Kidney (tissue), 14 donors: ENCODE results near the gene FPR3. TPM values are rescaled to one million over a fixed set of nuclear protein-coding genes. Genes with fewer than 3 reads are reported as not detected.

Experiments used
- DNase-seq, 5 donors: peaks; one replicate each; pipeline ENCODE4 v3.0.0-alpha.2; 2013 to 2020
- FAIRE-seq: peaks from 2 replicates; lab custom pipeline; 2012; peaks lifted over from hg19 to GRCh38; lab: Jason Lieb, UNC
- H3K27ac ChIP-seq, 2 donors: one replicate each; pipeline ENCODE4 v1.7.0; 2013; ENCODE audit warnings: low read depth in 2 of 2, low read length in 2 of 2, inconsistent platforms in 1 of 2
- H3K27me3 ChIP-seq: one replicate; pipeline ENCODE4 v1.7.1; 2013; ENCODE audit warnings: low read length, inconsistent platforms; ENCODE audit not compliant: control insufficient read depth, insufficient read depth
- H3K36me3 ChIP-seq, 3 donors: one replicate each; pipeline versions ENCODE4 v1.7.0 to v1.7.1; 2013; ENCODE audit warnings: low read length in 3 of 3, control low read depth in 1 of 3, inconsistent platforms in 1 of 3; ENCODE audit not compliant: insufficient read depth in 3 of 3, control insufficient read depth in 2 of 3
- H3K4me1 ChIP-seq, 3 donors: one replicate each; pipeline versions ENCODE4 v1.7.0 to v1.7.1; 2013; ENCODE audit warnings: low read length in 3 of 3, inconsistent platforms in 1 of 3, low read depth in 1 of 3; ENCODE audit not compliant: control insufficient read depth in 2 of 3, insufficient read depth in 2 of 3
- H3K4me3 ChIP-seq, 3 donors: one replicate each; pipeline versions ENCODE4 v1.7.0 to v1.8.1; 2013; ENCODE audit warnings: low read length in 3 of 3, control low read depth in 1 of 3, inconsistent platforms in 1 of 3
- H3K9ac ChIP-seq, 3 donors: one replicate each; pipeline versions ENCODE4 v1.7.0 to v1.7.1; 2013; ENCODE audit warnings: low read length in 3 of 3, control low read depth in 1 of 3, inconsistent platforms in 1 of 3
- H3K9me3 ChIP-seq, 3 donors: one replicate each; pipeline versions ENCODE4 v1.7.0 to v1.7.1; 2013; ENCODE audit warnings: low read length in 3 of 3, control low read depth in 1 of 3, inconsistent platforms in 1 of 3; ENCODE audit not compliant: control insufficient read depth in 2 of 3, insufficient read depth in 1 of 3
- CTCF ChIP-seq: IDR thresholded peaks from 3 replicates; pipeline ENCODE4 v1.5.1; 2012; ENCODE audit warnings: mild to moderate bottlenecking, moderate library complexity, borderline replicate concordance; ENCODE audit not compliant: insufficient read depth; ENCODE audit errors: extremely low read depth
- intact Hi-C: fragments of 100-400 bp; cut with DNase I; formaldehyde crosslinking; loops from one replicate; pipeline ENCODE4 v1.11.1; 2022
- polyA plus RNA-seq: library from polyadenylated mRNA; stranded (reverse); fragments of 350-450 nt; fragmentation: Illumina TruSeq; extraction: RNeasy Lipid Tissue Mini Kit (QIAGEN cat#74804); gene quantifications from one replicate; pipeline ENCODE4 v1.2.3, GENCODE V29; 2014; ENCODE audit warnings: low read depth, low replicate concordance; ENCODE audit not compliant: insufficient read depth
- total RNA-seq: library from RNA; stranded (reverse); fragmentation: NEBNext Ultra II Directional; extraction: Animal tissue kit (Norgen Biotek cat#: 25700); gene quantifications from one replicate; pipeline ENCODE4 v1.2.1, GENCODE V29; 2021
- donor health status: control.
- donor health status: control.
- donor health status: control.
- donor health status: control.
- donor health status: control.
- donor health status: DM: yes; HTN: yes; CAD: no.
- donor health status: Normal renal cell carcinoma (clear cell type).

The FPR3 gene
- total and polyA plus RNA-seq, 2 donors from 2014 or later: 1.1 to 8.5 TPM

- Histone ChIP-seq H3K27ac (no peak overlapping the region), H3K27me3 (no peaks in the 10 kb centered on the region), H3K9me3 (no peaks in the 10 kb centered on the region), H3K9ac (no peak overlapping the region), H3K36me3 (no peaks in the 10 kb centered on the region), H3K4me1 (no peaks in the 10 kb centered on the region), H3K4me3 (no peak overlapping the region)
- no peak for DNase-seq
- intact Hi-C loops: no loop called here
- TF ChIP-seq CTCF: no peak
- FAIRE-seq: no peak
These were observed 44.4 kb upstream of the FPR3 start for GRCh38 chr19:51750400-51751094.

- H3K9ac ChIP-seq: no peak within 1 kb of the TSS
- H3K4me3 ChIP-seq: no peak within 1 kb of the TSS
- H3K27me3 ChIP-seq: no peaks in the 10 kb centered on the region
- H3K27ac ChIP-seq: no peak within 1 kb of the TSS
- no peak for FAIRE-seq
- no peak for DNase-seq
- H3K36me3 ChIP-seq: no peaks in the 10 kb centered on the region
- TF ChIP-seq CTCF: no peak
- no peaks in the 10 kb centered on the region for H3K4me1 ChIP-seq
- no peaks in the 10 kb centered on the region for H3K9me3 ChIP-seq
- intact Hi-C loops: no loop called here
These were observed 43.3 kb upstream of the FPR3 start, which contains the start of gene FPR1 for GRCh38 chr19:51751655-51752054. FPR1 (minus strand) TSS chr19:51751878; CDS start chr19:51746994, 4,884 bp downstream.

- Histone ChIP-seq H3K27me3 (no peaks in the 10 kb centered on the region), H3K36me3 (no peaks in the 10 kb centered on the region), H3K4me3 (no peak overlapping the region), H3K4me1 (no peaks in the 10 kb centered on the region), H3K9ac (no peak overlapping the region), H3K9me3 (no peaks in the 10 kb centered on the region), H3K27ac (no peak overlapping the region)
- no peak for FAIRE-seq
- no peak for DNase-seq
- no peak for TF ChIP-seq CTCF
- intact Hi-C loops: no loop called here
These were observed 40.8 kb upstream of the FPR3 start for GRCh38 chr19:51754109-51754508.
